GM21390 (cell line): Measurements from ENCODE around the gene ASF1A.

Experiments used
- ATAC-seq: cut with Tn5 transposase; IDR thresholded peaks from one replicate; pipeline ENCODE4 v1.9.1; 2021; ENCODE audit not compliant: unreplicated experiment

The ASF1A gene

DNA sequence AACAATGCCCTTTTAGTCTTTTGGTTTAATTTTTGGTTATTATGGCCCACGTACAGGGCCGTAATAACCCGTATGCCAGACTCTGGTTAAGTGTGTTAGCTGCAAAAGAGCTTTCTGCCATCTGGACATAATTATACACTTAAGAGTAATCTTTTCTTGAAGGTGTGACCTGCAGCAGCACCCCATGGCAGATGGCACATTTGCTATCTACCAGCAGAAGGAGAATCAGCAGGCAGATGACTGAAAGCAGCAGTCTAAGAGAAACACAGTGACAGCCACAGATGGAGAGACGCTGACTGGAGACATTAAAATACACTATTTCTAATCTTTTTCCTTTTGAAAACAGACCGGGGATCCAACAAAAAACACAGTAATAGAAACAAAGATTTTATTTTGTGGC is 18.7 kb downstream of the ASF1A start:
- no peak for ATAC-seq

DNA sequence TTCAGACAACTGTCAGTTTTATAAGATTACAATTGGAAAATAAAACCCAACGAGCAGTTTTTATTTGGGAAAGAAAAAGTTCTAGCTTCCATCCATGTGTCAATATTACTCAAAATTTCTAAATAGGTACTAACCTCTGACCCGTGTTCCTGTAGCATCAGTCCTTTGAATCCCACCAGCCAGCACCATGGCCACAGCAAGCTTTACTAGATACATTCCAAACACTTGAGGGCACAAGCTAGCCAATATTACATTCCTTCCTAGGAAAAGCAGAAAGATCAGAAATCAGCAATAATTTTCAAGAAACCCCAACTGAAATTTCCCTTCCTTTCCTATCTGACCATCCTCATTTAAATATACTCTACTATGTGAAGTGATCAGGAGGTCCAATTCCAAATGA is 19.2 kb downstream of the ASF1A start:
- ATAC-seq = no peak

DNA sequence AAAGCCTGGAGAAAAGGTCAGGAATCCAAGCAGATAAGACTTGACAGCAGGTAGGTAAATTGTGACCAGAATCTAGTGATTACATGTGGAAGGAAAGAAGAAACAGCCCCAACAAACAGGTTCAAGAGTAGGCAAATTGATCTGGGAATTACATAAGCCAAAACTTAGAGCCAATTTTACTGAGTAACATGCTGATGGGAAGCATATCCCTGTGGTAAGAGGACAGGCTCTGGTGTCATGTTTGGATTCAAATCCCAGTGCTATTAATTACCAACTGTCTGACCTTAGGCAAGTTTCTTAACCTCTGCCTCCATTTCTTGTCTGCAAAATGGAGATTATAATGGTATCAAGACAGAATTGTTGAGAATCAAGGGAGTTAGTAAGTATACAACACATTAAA is 20.6 kb downstream of the ASF1A start:
- no peak for ATAC-seq

DNA sequence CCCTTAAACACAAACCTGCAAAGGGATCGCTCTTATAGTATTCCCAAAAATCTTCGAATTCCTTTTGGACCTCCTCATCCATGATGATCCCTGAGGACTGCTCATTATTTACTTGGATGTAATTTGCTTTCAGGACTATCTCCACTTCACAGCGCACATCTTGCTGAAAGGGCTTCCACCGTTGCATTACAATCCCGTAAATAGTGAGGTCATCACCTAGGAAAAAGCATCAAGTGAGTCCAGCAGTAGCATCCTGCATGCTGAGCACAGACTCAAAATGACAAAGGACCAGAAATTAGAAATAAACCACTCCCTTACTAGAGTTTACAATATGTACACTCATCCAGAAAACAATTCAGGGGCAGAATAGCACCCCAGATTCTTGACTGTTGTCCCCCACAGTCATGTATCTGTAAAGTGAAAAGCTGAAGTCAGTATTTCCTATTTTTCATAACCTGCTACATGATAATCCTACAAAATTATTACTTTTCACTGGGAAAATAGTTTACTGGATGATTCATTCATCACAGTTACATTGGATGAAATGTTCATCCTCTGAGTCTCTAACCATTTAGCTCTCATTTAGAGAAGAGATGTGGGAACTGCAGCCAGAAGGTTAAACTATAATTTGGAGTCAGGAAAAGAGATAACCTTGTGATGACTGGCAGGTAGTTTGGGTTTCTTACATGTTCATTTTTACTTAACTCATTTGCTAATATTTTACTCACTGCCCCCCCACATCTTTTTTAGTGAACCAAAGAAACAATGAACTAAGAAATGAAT is 23.8 kb downstream of the ASF1A start:
- no peak for ATAC-seq

DNA sequence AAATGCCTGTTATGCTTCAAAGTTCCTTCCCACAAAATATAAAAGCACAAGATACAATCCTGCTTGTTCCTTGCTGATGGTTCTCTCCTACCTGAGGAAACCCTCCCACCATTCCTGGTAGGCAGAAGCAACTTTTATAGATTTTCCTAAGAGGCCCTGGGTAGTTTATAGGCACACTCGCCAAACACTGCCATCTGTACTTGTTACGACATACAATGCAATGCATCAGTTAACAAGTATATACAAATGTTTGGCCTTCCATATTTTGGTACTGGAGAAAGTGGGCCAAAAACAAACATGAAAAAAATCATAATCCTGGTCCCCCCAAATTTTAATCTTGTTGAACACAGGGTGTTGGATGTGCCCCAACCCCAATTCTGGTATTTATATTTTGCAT is 24.4 kb downstream of the ASF1A start:
- no peak for ATAC-seq

DNA sequence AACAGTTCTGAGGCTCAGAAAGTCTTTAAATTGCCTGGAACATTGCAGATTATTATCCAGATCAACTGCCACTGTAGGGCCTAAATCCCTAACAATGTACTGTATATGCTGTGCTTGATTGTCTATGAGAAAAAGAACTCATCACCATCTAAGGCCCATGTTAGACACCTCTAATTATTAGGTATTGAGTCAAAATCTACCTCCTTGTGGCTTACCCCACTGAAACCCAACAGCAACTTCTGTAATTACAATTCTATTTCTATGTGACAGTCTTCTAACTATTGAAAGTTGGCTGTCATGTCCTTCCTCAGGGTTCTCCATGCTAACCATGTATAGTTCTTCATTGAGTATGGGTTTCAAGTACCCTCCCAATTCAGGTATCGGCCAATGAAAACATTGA is 27.1 kb downstream of the ASF1A start:
- ATAC-seq = no peak

DNA sequence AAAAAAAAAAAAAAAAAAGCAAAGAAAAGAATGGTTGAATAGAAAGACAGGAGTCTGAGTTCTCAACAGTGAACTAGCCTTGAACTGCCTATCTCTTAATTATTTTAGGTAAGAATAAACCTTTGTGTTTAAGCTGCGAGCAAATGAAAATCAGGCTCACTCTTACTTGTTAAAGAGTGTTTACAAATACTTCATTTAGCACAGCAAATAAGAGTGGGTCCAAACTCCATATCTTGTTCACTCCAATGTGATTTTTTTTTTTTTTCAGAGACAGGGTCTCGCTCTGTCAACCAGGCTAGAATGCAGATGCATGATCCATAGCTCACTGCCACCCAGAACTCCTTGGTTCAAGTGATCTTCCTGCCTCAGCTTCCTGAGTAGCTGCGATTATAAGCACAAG is 29.1 kb downstream of the ASF1A start:
- ATAC-seq = no peak

DNA sequence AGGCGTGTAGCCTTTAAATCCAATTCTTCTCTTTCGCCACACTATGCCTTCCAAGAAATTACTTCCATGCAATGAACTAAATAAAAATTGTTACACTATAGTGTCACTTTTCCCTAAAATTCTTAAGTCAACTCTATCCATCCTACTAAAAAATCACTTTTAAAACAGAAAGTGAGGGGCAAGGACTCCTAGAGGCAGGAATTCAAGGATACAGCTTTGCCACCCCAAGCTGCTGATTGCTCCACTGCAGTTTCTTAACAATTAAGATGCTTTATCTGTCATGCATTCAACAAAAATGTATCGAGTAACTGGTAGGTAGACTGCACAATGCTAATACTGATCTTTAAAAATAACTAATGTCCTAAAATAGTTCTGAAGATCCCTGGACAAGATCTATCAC is 36.7 kb downstream of the ASF1A start:
- no peak for ATAC-seq

DNA sequence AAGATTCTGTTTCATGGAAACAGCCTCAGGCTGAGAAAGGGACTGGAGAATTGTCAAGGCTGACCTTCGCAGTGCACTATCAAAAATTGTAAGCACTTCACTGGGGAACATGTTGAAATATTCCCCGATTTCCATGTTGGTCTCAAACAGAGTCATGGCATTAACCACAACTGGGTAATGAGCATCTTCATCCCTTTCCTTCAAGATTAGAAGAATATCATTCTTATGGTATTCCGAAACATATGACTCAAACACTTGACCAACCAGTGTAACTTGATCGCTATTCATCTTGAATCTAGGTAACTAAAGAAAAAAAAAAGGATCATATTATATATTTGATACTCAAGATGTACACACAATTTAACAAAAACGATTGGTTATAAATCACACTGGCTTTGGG is 37.5 kb downstream of the ASF1A start:
- ATAC-seq = no peak

DNA sequence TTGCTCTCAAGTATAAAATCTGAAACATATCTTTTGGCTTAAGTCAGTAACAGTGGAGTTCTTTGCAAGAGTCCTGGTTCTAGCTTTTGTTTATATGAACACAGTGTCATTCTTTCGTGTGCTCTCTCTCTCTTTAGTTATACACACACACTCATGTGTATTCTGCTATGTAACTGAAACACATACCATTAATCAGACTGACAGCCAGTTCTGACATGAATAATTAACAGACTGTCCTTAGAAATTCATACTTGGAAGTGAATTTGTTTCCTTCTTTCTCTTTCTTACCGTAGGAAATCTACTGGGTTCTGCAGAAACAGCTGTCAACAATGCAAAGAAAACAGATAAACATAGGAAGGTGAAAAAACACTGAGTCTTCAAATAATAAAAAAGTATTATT is 38.5 kb downstream of the ASF1A start:
- ATAC-seq = no peak

DNA sequence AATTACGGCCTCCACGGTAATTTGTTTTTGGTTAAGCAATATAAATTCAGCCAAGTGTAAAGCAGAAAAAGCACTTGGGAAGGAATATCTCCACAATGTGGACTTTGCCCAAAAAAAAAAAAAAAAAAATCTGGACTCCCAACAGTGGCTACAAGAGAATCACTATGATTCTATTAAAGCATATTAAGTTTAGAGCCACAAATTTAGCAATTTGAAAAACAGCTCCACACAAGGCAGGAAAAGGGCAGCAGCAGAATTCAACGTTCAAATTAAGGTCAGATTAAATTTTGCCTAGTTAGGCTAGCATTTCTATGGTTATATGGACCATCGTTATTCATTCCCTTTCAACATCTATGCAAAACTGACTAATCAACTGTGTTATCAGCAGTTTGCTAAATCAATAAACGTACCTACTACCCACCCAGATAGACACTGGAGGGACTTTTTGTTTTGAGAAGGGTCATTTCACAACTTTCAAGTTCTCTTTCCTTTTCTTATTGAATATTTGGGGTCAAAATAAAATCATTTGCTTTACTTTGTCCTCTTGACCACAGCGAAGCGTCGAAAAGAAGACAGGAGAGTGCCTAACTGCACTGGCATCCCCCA is 40.0 kb downstream of the ASF1A start:
- peak; percentile 1 for ATAC-seq

DNA sequence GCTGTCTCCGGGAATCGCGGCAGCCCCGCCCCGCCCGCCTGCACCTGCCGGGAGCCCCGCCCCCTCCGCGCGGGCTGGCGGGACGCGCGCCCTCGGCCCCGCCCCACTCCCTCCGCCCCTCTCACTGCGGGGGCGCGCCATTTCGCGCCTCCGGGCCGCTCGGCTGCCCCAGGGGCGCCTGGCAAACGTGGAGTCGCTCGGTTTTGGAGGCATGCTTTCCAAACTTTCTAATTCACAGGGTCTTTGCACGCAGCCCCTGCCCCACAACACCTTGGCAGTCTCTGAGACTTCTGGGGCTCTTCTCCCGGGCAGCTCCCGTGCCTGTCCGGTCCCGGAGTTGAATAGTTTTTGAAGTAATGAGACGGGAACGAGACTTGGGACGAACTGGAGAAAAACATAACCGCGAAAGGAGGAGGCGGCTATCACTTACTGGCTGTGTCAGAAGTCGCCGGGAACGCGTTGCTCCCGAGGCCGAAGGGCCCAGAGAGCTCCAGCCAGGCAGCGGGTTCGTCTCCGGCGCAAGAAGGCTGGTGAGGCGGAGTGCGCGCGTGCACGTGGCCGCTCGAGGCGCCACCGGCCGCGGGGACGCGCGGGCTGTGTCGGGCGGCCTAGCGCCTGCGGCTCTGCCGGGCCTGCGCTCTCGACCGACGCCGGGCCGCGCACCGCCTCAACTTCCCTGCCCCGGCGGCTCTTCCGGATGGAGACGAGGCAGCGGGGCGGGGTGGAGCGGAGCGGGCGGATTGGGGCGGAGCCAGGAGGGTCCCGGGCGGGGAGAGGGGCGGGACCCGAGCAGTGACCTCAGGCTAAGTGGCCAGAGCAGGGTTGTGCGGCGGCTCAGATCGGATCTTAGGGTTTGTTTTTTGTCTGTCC is 40.7 kb downstream of the ASF1A start, which contains the start of gene MCM9:
TSS of gene MCM9 (minus strand) at position 699 of the 870 bp plus-strand sequence. CDS start 3,436 bp downstream, outside the sequence.
- ATAC-seq = peak; percentile 94

DNA sequence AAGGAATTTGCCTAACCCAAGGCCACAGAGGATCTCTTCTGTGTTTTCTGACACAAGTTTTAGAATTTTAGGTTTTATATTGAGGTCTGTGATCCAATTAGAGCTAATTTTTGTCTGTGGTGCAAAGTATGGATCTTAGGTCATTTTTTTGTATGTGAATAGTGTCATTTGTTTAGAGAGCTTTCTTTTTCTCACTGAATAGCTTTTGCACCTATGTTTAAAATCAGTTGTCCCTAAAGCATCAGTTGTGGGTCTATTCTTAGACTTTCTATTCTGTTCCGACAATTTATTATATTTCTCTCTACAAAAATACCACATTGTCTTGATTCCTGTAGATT is 41.3 kb downstream of the ASF1A start:
- ATAC-seq = peak; percentile 9

DNA sequence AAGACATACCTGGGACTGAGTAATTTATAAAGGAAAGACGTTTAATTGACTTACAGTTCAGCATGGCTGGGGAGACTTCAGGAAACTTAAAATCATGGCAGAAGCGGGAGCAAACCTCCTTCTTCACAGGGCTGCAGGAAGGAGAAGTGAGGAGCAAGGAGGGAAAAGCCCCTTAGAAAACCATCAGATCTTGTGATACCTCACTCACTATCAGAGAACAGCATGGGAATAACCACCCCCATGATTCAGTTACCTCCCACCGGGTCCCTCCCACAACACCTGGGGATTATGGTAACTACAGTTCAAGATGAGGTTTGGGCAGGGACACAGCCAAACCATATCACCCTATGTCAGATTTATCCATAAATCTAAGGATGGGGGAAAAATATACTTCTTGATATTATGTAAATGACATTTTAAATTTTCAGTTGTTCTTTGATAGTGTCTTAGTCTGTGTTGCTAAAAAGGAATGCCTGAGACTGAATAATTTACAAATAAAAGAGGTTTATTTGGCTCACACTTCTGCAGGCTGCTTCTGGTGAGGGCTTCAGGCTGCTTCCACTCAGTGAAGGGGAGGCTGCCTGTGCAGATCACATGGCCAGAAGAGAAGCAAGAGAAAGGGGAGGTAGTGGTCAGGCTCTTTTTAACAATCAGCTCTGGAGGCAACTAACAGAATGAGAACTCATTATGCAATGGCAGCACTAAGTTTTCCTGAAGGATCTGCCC is 42.2 kb downstream of the ASF1A start:
- no peak for ATAC-seq

DNA sequence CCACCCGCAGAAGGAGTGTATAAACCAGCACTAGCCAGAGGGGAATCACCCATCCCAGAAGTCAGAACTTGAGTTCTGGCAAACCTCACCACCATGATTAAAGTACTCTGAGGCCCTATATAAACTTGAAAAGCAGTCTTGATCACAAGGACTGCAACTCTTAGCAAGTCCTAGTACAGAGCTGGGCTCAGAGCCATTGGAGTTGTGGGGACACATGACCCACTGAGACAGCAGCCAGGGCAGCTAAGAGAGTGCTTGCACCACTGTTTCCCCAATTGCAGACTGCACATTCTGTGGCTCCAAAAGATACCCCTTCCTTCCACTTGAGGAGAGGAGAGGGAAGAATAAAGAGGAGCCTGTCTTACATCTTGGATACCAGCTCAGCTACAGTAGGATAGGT is 45.7 kb downstream of the ASF1A start:
- ATAC-seq = no peak

DNA sequence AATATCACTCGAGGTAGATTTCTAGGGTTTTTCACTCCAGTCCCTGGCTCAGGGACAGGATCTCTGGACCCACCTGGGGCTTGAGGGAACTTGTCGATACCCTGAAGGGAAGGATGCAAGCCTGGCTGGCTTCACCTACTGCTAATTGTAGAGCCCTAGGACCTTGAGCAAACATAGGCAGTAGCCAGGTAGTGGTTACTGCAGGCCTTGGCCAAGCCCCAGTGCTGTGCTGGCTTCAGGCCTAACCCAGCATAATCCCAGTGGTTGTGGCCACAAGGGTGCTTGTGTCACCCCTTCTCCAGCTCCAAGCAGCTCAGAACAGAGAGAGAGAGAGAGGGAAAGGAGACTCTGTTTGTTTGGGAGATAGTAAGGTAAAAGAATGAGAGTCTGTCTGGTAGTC is 46.8 kb downstream of the ASF1A start:
- no peak for ATAC-seq

DNA sequence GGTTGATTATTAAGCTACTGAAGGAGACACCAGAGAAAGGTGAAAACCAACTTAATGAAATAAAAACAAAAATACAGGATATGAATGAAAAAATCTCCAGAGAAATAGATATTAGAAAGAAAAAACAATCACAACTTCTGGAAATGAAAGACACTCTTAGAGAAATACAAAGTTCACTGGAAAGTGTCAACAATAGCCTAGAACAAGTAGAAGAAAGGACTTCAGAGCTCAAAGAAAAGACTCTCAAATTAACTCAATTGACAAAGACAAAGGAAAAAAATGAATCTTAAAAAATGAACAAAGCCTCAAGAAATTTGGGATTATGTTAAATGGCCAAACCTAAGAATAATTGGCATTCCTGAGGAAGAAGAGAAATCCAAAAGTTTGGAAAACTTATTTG is 51.3 kb downstream of the ASF1A start:
- ATAC-seq = no peak

DNA sequence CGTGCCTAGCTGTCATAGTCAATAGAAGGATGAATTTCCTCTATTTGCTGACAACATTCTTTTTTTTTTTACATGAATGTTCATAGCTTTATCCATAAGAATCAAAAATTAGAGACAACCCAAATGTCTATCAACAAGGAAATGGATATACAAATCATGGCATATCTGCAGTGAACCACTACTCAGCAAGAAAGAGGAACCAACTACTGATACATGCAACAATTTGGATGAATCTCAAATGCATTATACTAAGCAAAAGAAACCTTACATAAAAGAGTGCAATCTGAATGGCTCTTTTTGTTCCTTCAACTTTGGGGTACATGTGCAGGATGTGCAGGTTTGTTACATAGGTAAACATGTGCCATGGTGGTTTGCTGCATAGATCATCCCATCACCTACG is 58.7 kb downstream of the ASF1A start:
- no peak for ATAC-seq

DNA sequence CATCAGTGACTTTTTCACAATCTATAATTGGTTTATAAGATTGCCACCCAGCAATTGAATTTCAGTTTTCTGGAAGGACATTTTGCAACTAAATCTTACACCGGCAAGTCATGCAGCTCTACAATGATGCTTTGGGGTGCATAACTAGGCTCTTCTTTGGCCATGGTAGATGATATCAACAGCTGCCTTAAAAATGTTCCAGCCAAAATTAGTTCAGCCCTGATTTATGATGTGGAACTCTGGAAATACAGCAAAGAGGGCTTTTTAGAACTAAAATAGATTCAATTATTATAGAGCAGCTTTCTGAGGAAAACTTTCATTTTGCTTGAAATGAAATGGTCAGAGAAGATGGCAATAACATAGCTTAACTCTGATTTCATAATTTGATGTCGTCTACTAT is 59.4 kb downstream of the ASF1A start:
- no peak for ATAC-seq
